HG02798 (cell line): Measurements from ENCODE around the gene ATP10A.
A peak's percentile ranks its signal among the peaks of the same experiment; 100 is the strongest.

Experiments
- ATAC-seq: cut with Tn5 transposase; IDR thresholded peaks from one replicate; pipeline ENCODE4 v1.9.1; 2021; ENCODE audit warnings: mild to moderate bottlenecking; ENCODE audit not compliant: unreplicated experiment, poor library complexity

Gene ATP10A

DNA sequence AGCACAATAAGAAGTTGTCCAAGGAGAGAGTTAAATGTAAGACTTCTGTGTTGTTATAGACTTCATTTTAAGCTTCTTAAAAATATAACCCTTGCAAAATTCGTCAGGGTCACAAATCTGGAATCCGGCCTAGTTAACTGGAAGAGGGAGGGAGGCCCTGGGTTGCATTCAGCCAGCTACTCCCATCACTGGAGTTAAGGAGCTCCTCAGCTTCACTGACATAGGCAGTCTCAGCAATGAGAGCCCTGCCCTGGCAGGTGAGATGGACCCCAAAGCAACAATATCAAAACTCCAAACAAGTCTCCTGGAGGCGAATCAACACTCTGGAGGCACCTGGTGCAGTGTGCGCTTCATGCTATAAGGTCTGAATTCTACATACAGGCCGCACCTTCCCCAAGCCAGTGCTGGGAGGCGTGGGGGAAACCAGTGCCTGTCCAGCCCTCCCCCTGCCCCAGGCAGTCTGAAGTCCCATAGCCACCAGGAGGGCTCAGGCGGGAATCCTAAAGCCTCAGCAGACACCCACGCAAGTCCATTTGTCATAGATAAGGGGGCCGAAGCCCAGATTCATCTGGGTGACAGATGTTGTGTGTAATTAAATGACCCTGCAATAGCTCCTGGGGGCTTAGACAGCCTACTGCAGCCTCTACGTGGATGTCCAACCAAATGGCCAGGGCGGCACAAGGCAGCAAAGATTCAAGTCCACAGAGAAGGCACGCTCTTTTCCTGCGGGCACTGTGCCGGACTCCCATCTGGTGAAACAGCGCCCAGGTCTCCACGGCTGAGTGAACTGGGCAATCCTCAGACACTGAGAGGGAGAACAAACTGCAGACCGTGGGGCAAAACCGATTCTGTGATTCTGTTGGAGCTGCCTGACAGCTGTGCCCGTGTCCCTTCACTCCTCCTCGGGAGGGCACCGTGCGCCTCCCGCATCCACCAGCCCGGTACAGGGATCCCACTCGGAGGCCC is 64.9 kb downstream of the ATP10A start:
- ATAC-seq = no peak

- no peak for ATAC-seq
Observed at GRCh38 chr15:25797511-25797935, 65.6 kb downstream of the ATP10A start.

GRCh38 chr15:25797035-25797434 is 66.1 kb downstream of the ATP10A start:
- ATAC-seq = no peak

GRCh38 chr15:25796395-25796794 is 66.7 kb downstream of the ATP10A start:
- no peak for ATAC-seq

- ATAC-seq = no peak
Observed at GRCh38 chr15:25795712-25796111, 67.4 kb downstream of the ATP10A start.

GRCh38 chr15:25795061-25795460 is 68.1 kb downstream of the ATP10A start:
- no peak for ATAC-seq

GRCh38 chr15:25793354-25794050 is 69.6 kb downstream of the ATP10A start:
- ATAC-seq = peak; percentile 62

DNA sequence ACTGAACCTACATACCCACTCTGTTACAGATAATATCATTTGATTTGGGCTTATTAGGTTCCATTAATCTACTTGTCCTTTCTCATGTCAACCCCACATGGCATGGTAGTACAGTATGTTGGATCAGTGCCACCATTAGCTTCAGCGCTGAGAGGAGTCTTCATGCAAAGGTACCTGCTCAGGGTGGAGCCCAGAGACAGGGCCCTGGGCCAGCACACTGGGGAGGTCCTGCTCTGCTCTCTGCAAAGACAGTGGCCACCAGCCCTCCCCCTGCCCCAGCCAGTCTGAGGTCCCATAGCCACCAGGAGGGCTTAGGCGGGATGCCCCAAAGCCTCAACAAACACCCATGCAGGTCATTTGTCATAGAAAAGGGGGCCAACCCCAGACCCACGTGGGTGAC is 71.0 kb downstream of the ATP10A start:
- ATAC-seq = no peak

- no peak for ATAC-seq
Observed at GRCh38 chr15:25790000-25790660, 73.0 kb downstream of the ATP10A start.

- no peak for ATAC-seq
Observed at GRCh38 chr15:25789616-25789999, 73.5 kb downstream of the ATP10A start.

DNA sequence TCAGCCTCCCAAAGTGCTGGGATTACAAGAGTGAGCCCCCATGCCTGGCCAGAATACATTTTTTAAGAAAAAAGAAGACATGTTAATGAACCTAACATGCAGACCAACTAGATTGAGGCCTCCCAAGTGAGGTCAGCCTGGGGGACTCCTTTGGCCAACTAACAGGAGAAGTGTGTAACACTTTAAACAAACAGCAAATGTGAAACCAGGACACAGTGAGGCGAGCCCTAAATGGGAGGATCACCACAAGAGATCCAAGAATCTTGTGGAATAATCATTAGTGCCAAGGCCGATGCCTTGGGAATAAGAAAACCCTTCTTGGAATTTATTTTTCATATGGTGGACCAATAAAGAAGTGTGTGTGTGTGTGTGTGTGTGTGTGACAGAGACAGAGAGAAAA is 73.9 kb downstream of the ATP10A start:
- ATAC-seq = no peak

DNA sequence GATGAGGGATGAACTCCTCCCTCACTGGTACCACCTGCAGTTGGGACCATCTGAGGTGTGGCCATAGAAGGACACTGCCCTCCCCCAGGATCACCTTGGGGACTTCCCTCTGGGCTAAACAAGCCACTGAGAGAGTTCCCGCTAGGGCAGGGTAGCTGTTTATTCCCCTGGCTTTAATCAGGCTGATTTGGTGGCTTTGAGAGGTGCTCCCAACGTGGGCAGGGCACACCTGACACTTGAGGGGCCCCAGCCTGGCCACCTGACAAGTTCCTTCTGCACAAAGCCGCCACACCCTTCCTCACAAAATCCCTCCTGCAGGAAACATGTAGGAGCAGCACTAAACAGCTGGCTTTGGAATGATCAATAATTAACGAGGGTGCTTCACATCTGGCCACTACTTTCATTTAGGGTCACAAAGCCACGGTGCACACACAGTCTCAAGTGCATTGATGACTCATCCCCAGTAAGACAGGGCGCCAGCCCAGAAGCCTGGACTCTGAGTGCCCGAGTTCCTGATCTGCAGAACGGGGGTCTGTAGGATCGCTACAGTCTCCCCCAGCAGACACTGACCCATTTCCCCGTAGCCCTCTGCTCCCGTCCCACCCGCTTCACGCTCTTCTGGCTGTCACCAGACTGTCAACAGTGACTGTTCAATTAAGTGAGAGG is 75.1 kb downstream of the ATP10A start:
- peak; percentile 62 for ATAC-seq

GRCh38 chr15:25787381-25787780 is 75.7 kb downstream of the ATP10A start:
- no peak for ATAC-seq

- ATAC-seq = no peak
Observed at GRCh38 chr15:25786040-25786439, 77.1 kb downstream of the ATP10A start.

DNA sequence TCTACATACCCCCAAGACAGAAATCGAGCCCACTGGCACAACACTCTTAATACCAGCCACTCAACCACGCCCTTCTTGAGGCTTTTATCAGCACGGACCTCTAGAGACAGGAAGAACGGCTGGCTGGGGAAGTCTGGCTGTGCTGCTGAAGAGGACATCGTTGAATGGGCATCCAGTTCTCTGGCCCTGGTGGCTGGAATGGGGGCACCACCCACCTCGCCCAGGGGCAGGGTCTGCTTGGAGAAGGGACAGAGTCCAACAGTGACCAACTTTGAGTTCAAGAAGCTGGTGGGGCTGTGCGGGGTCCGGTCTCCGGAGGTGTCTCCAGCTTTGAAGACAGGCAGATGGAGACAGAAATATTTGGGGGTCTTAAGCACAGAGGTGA is 77.5 kb downstream of the ATP10A start:
- ATAC-seq = no peak

GRCh38 chr15:25784876-25785640 is 78.1 kb downstream of the ATP10A start:
- ATAC-seq = no peak

- no peak for ATAC-seq
Observed at GRCh38 chr15:25783607-25784540, 79.3 kb downstream of the ATP10A start.

GRCh38 chr15:25783134-25783533 is 80.0 kb downstream of the ATP10A start:
- no peak for ATAC-seq
